CD14-positive monocyte (primary cell): ENCODE results near the gene MYOM3. TPM values are rescaled to one million over a fixed set of nuclear protein-coding genes. Genes with fewer than 3 reads are reported as not detected.

Experiments used
- DNase-seq, 3 donors: peaks; one replicate each; pipeline ENCODE4 v3.0.0-alpha.2; 2011 to 2022
- H2AFZ ChIP-seq: 2 replicates; pipeline ENCODE4 v1.6.0; 2012; ENCODE audit warnings: mild to moderate bottlenecking, low read depth, low read length, inconsistent platforms; ENCODE audit not compliant: insufficient read depth, poor library complexity, severe bottlenecking
- H3K27ac ChIP-seq, 2 donors: 1 replicate in 1 of 2; 2 replicates in 1 of 2; pipeline ENCODE4 v1.5.1; 2012 to 2013; ENCODE audit warnings: low read length in 2 of 2, control low read depth in 1 of 2, inconsistent platforms in 1 of 2, low read depth in 1 of 2, mild to moderate bottlenecking in 1 of 2
- H3K27me3 ChIP-seq, 2 donors: one replicate each; pipeline versions ENCODE4 v1.6.0 to v1.6.1; 2011 to 2013; ENCODE audit warnings: low read length in 2 of 2; ENCODE audit not compliant: control insufficient read depth in 2 of 2, insufficient read depth in 2 of 2
- H3K36me3 ChIP-seq, 2 donors: replicated peaks in 1 of 2; 1 replicate in 1 of 2; 2 replicates in 1 of 2; pipeline versions ENCODE4 v1.5.1 to v1.6.1; 2012 to 2013; ENCODE audit warnings: low read length in 2 of 2, control low read depth in 1 of 2, inconsistent platforms in 1 of 2, mild to moderate bottlenecking in 1 of 2; ENCODE audit not compliant: insufficient read depth in 2 of 2, control insufficient read depth in 1 of 2
- H3K4me1 ChIP-seq, 2 donors: 1 replicate in 1 of 2; 2 replicates in 1 of 2; pipeline versions ENCODE4 v1.5.1 to v1.6.1; 2012 to 2013; ENCODE audit warnings: low read length in 2 of 2, control low read depth in 1 of 2, inconsistent platforms in 1 of 2, mild to moderate bottlenecking in 1 of 2, moderate library complexity in 1 of 2; ENCODE audit not compliant: insufficient read depth in 2 of 2, control insufficient read depth in 1 of 2
- H3K4me2 ChIP-seq: replicated peaks from 2 replicates; pipeline ENCODE3; 2012; ENCODE audit warnings: low read length, moderate library complexity, mild to moderate bottlenecking; ENCODE audit not compliant: poor library complexity, severe bottlenecking; ENCODE audit errors: extremely low read depth
- H3K4me3 ChIP-seq, 3 experiments: fragments of 200-600 bp in 1 of 3; sonication (generic) in 1 of 3; replicated peaks in 1 of 3; 1 replicate in 2 of 3; 2 replicates in 1 of 3; pipeline ENCODE4 v1.5.1; 2011 to 2013; ENCODE audit warnings: low read length in 3 of 3, mild to moderate bottlenecking in 3 of 3, control low read depth in 2 of 3, low read depth in 2 of 3, inconsistent platforms in 1 of 3, moderate library complexity in 1 of 3
- H3K79me2 ChIP-seq: 2 replicates; pipeline ENCODE4 v1.6.0; 2012; ENCODE audit warnings: mild to moderate bottlenecking, control low read depth, inconsistent platforms, low read length, moderate library complexity; ENCODE audit not compliant: insufficient read depth
- H3K9ac ChIP-seq: 2 replicates; pipeline ENCODE4 v1.6.0; 2017; ENCODE audit warnings: low read length, mild to moderate bottlenecking; ENCODE audit not compliant: insufficient read depth, poor library complexity, severe bottlenecking
- H3K9me3 ChIP-seq, 2 donors: replicated peaks in 1 of 2; 1 replicate in 1 of 2; 2 replicates in 1 of 2; pipeline versions ENCODE4 v1.5.1 to v1.6.1; 2012 to 2013; ENCODE audit warnings: low read length in 2 of 2, control low read depth in 1 of 2; ENCODE audit not compliant: control insufficient read depth in 1 of 2, insufficient read depth in 1 of 2
- H4K20me1 ChIP-seq: 2 replicates; pipeline ENCODE4 v1.6.0; 2012; ENCODE audit warnings: mild to moderate bottlenecking, low read length, control low read depth, moderate library complexity; ENCODE audit not compliant: insufficient read depth
- H3K27ac Mint-ChIP-seq, 7 donors: one replicate each; pipeline ENCODE4 v1.8.0; 2020; ENCODE audit warnings: mild to moderate bottlenecking in 7 of 7, mixed read lengths in 7 of 7, moderate library complexity in 6 of 7, inconsistent platforms in 2 of 7
- H3K27me3 Mint-ChIP-seq, 3 donors: one replicate each; pipeline ENCODE4 v1.8.0; 2021 to 2022; ENCODE audit warnings: low read depth in 3 of 3, mild to moderate bottlenecking in 3 of 3, mixed read lengths in 3 of 3, moderate library complexity in 3 of 3, inconsistent platforms in 1 of 3
- H3K36me3 Mint-ChIP-seq, 2 donors: one replicate each; pipeline ENCODE4 v1.8.0; 2020; ENCODE audit warnings: mixed read lengths in 2 of 2, inconsistent platforms in 1 of 2, mild to moderate bottlenecking in 1 of 2
- H3K4me1 Mint-ChIP-seq: one replicate; pipeline ENCODE4 v1.8.0; 2020; ENCODE audit warnings: mild to moderate bottlenecking, mixed read lengths
- H3K4me3 Mint-ChIP-seq, 2 donors: one replicate each; pipeline ENCODE4 v1.8.0; 2020; ENCODE audit warnings: mild to moderate bottlenecking in 2 of 2, mixed read lengths in 2 of 2, moderate library complexity in 1 of 2
- H3K9me3 Mint-ChIP-seq, 7 donors: one replicate each; pipeline ENCODE4 v1.8.0; 2020 to 2022; ENCODE audit warnings: mixed read lengths in 7 of 7, mild to moderate bottlenecking in 6 of 7, moderate library complexity in 6 of 7, inconsistent platforms in 2 of 7
- WGBS: methylation state at CpG from one replicate; pipeline ENCODE4 v1.1.5; 2013; ENCODE audit warnings: missing lambda C conversion rate; ENCODE audit not compliant: insufficient coverage; 5-methylcytosine and 5-hydroxymethylcytosine counted together
- intact Hi-C, 2 donors: fragments of 100-400 bp; cut with micrococcal nuclease; formaldehyde crosslinking; loops; one replicate each; pipeline versions ENCODE4 v1.15.0 to v1.15.1; 2023
- polyA plus RNA-seq, 3 donors: library from polyadenylated mRNA; depleted of rRNA in 1 of 3; unstranded in 2 of 3; stranded (reverse) in 1 of 3; fragments of 300-500 nt in 2 of 3; fragments of >200 nt in 1 of 3; fragmentation: Illumina TruSeq in 2 of 3; gene quantifications; 1 replicate in 2 of 3; 2 replicates in 1 of 3; pipeline ENCODE4 v1.2.3, GENCODE V29; 2012 to 2021
- TF ChIP-seq, protein P1 (sequence below): fragments of 200-600 bp; IDR thresholded peaks from one replicate; pipeline ENCODE4 v1.8.0; 2022; ENCODE audit warnings: antibody characterized with exemption, mild to moderate bottlenecking

MYOM3 gene
- polyA plus RNA-seq, 3 donors: not detected

DNA sequence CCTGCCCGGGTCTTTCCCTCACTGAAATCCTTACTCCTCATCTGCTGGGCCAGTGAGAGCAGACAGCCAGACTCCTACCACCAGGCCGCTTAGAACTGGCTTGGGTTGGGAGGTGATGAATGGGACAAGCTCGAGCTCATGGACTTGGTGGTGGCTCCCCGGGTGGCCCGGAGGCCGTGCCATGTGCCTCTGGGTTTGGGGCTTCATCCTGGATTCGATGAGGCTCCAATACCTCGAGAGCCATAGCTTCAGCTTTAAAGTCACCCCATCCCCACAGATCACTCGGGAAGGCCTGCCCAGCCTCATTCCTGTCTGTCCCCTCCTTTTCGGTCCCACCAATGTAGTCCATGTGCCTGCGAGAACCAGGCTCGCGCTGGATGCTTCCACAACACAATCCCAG lies 51.5 kb downstream of the MYOM3 start:
- Histone ChIP-seq H3K4me3 (no peak overlapping the region), H3K4me1 (no peaks in the 10 kb centered on the region), H3K9ac (no peak overlapping the region), H3K9me3 (peaks cover 0 to 7% of the 10 kb centered on the region in 2 donors), H4K20me1 (no peaks in the 10 kb centered on the region), H3K79me2 (no peaks in the 10 kb centered on the region), H3K27me3 (no peaks in the 10 kb centered on the region), H3K36me3 (no peaks in the 10 kb centered on the region), H3K27ac (no peak overlapping the region), H2AFZ (no peak overlapping the region), H3K4me2 (no peak overlapping the region)
- no peaks in the 10 kb centered on the region for H3K36me3 Mint-ChIP-seq
- no peak overlapping the region for H3K4me3 Mint-ChIP-seq
- no peak for DNase-seq
- no peaks in the 10 kb centered on the region for H3K4me1 Mint-ChIP-seq
- WGBS: 91% methylated on average over 4 of the region's 13 CpGs
- H3K27ac Mint-ChIP-seq: no peak overlapping the region
- intact Hi-C loops: no loop called here
- H3K9me3 Mint-ChIP-seq: peaks cover 3 to 13% (median 10%) of the 10 kb centered on the region in 7 donors
- TF ChIP-seq, protein P1, sequence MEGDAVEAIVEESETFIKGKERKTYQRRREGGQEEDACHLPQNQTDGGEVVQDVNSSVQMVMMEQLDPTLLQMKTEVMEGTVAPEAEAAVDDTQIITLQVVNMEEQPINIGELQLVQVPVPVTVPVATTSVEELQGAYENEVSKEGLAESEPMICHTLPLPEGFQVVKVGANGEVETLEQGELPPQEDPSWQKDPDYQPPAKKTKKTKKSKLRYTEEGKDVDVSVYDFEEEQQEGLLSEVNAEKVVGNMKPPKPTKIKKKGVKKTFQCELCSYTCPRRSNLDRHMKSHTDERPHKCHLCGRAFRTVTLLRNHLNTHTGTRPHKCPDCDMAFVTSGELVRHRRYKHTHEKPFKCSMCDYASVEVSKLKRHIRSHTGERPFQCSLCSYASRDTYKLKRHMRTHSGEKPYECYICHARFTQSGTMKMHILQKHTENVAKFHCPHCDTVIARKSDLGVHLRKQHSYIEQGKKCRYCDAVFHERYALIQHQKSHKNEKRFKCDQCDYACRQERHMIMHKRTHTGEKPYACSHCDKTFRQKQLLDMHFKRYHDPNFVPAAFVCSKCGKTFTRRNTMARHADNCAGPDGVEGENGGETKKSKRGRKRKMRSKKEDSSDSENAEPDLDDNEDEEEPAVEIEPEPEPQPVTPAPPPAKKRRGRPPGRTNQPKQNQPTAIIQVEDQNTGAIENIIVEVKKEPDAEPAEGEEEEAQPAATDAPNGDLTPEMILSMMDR: no peak
- peaks cover 2% of the 10 kb centered on the region in 3 donors for H3K27me3 Mint-ChIP-seq

DNA sequence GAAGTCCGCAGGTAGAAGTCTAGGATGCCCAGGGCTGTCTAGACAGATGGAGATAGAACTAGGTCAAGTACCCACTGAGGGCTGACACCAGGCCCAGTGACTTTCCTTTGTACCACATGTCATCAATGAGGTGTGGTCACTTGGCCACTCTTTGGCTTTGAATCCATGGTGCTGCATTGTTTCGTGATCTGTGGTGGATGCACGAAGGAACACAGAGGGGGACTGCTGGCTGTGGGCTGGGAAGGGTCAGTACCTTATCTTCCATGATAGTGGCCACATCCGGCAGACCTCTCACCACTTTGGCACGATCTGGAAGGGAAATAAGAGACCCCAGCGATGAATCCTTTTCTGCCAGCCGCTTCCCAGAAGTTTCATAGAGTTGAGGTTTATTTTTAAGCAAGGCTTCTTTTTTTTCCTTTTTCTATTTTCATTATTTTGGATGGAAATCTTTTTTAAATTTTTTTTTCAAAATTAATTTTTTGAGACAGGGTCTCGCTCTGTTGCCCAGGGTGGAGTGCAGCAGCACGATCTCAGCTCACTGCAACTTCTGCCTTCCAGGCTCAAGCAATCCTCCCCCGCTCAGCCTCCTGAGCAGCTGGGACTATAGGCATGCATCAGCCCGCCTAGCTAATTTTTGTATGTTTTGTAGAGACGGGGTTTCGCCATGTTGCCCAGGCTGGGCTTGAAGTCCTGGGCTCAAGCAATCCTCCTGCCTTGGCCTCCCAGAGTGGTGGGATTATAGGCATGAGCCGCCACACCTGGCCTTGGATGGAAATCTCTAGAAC lies 53.1 kb downstream of the MYOM3 start:
- TF ChIP-seq, protein P1: no peak
- H3K79me2 ChIP-seq: no peaks in the 10 kb centered on the region
- no peak overlapping the region for H3K9ac ChIP-seq
- Mint-ChIP-seq H3K27ac (no peak overlapping the region), H3K9me3 (peaks cover 3 to 13% (median 10%) of the 10 kb centered on the region in 7 donors), H3K36me3 (no peaks in the 10 kb centered on the region), H3K4me1 (no peaks in the 10 kb centered on the region), H3K27me3 (peaks cover 2% of the 10 kb centered on the region in 3 donors), H3K4me3 (no peak overlapping the region)
- no peaks in the 10 kb centered on the region for H4K20me1 ChIP-seq
- no peak overlapping the region for H3K4me2 ChIP-seq
- H3K27ac ChIP-seq: no peak overlapping the region
- no peak for DNase-seq
- no peaks in the 10 kb centered on the region for H3K36me3 ChIP-seq
- WGBS: 98% methylated on average over 6 of the region's 14 CpGs
- no peak overlapping the region for H3K4me3 ChIP-seq
- no peaks in the 10 kb centered on the region for H3K27me3 ChIP-seq
- no peak overlapping the region for H2AFZ ChIP-seq
- intact Hi-C loops: no loop called here
- peaks cover 0 to 7% of the 10 kb centered on the region in 2 donors for H3K9me3 ChIP-seq
- H3K4me1 ChIP-seq: no peaks in the 10 kb centered on the region
